CD4-positive, alpha-beta T cell (primary cell): Measurements from ENCODE around the gene PRX. TPM values are rescaled to one million over a fixed set of nuclear protein-coding genes. Genes with fewer than 3 reads are reported as not detected.

Source experiments
- ATAC-seq: fragments of 200-7000 bp; cut with Tn5 transposase; one replicate; pipeline ENCODE4 v1.10.0; 2022; ENCODE audit warnings: mild to moderate bottlenecking; ENCODE audit not compliant: poor library complexity
- CTCF ChIA-PET: fragments of 350-600 bp; sonication (Branson Sonifier 250); formaldehyde crosslinking; loops from one replicate; lab custom pipeline; 2021; ENCODE audit warnings: antibody characterized with exemption, inconsistent platforms; lab: Charles Lee
- POLR2A ChIA-PET: fragments of 350-600 bp; sonication (Branson Sonifier 250); formaldehyde crosslinking; loops from one replicate; lab custom pipeline; 2021; ENCODE audit warnings: antibody characterized with exemption, inconsistent platforms; lab: Charles Lee
- DNase-seq, 14 experiments: peaks; one replicate each; pipeline ENCODE4 v3.0.0-alpha.2; 2013 to 2020; ENCODE audit warnings: mixed read lengths in 2 of 14
- H3K27ac ChIP-seq, 2 donors: one replicate each; pipeline versions ENCODE4 v1.5.1 to v1.7.0; 2013; ENCODE audit warnings: low read length in 2 of 2, low read depth in 1 of 2, mild to moderate bottlenecking in 1 of 2
- H3K27me3 ChIP-seq, 2 experiments: 1 replicate in 1 of 2; 2 replicates in 1 of 2; pipeline versions ENCODE4 v1.6.1 to v1.7.0; 2013; ENCODE audit warnings: low read length in 2 of 2, control low read depth in 1 of 2, mild to moderate bottlenecking in 1 of 2, moderate library complexity in 1 of 2; ENCODE audit not compliant: insufficient read depth in 2 of 2, control insufficient read depth in 1 of 2
- H3K36me3 ChIP-seq: one replicate; pipeline ENCODE4 v1.6.1; 2013; ENCODE audit warnings: low read length, control low read depth; ENCODE audit not compliant: insufficient read depth
- H3K4me1 ChIP-seq: one replicate; pipeline ENCODE4 v1.6.1; 2013; ENCODE audit warnings: low read length, control low read depth; ENCODE audit not compliant: insufficient read depth
- H3K4me3 ChIP-seq: one replicate; pipeline ENCODE4 v1.5.1; 2013; ENCODE audit warnings: mild to moderate bottlenecking, low read length, moderate library complexity
- H3K9me3 ChIP-seq, 2 experiments: 1 replicate in 1 of 2; 2 replicates in 1 of 2; pipeline versions ENCODE4 v1.6.1 to v1.7.0; 2013; ENCODE audit warnings: low read length in 2 of 2, mild to moderate bottlenecking in 2 of 2, control low read depth in 1 of 2, moderate library complexity in 1 of 2; ENCODE audit not compliant: control insufficient read depth in 1 of 2, insufficient read depth in 1 of 2
- H3K27ac Mint-ChIP-seq: one replicate; pipeline ENCODE4 v1.8.0; 2020; ENCODE audit warnings: mixed read lengths
- H3K27me3 Mint-ChIP-seq: one replicate; pipeline ENCODE4 v1.8.0; 2021; ENCODE audit warnings: mixed read lengths
- H3K36me3 Mint-ChIP-seq: one replicate; pipeline ENCODE4 v1.8.0; 2021; ENCODE audit warnings: low read depth, mixed read lengths
- H3K4me1 Mint-ChIP-seq: one replicate; pipeline ENCODE4 v1.8.0; 2021; ENCODE audit warnings: low read depth, mixed read lengths
- H3K4me3 Mint-ChIP-seq: one replicate; pipeline ENCODE4 v1.8.0; 2020; ENCODE audit warnings: mild to moderate bottlenecking, mixed read lengths
- H3K9me3 Mint-ChIP-seq: one replicate; pipeline ENCODE4 v1.8.0; 2020; ENCODE audit warnings: mixed read lengths
- CTCF ChIP-seq: fragments of 200-600 bp; IDR thresholded peaks from one replicate; pipeline ENCODE4 v1.8.0; 2022; ENCODE audit warnings: antibody characterized with exemption, mild to moderate bottlenecking
- intact Hi-C, 2 experiments: fragments of 100-400 bp; cut with DNase I in 1 of 2; cut with micrococcal nuclease in 1 of 2; formaldehyde crosslinking; loops; one replicate each; pipeline versions ENCODE4 v1.15.1 to v1.9.0; 2023 to 2025; cut with DNase I, micrococcal nuclease
- total RNA-seq, 174 experiments: library from RNA in 2 of 174; stranded (reverse) in 2 of 174; gene quantifications; one replicate each; pipeline ENCODE4 v1.2.3 and lab custom pipeline; 2021 to 2026

The PRX gene
- total RNA-seq, 2 experiments from 2014 or later, result 1.5 TPM

DNA sequence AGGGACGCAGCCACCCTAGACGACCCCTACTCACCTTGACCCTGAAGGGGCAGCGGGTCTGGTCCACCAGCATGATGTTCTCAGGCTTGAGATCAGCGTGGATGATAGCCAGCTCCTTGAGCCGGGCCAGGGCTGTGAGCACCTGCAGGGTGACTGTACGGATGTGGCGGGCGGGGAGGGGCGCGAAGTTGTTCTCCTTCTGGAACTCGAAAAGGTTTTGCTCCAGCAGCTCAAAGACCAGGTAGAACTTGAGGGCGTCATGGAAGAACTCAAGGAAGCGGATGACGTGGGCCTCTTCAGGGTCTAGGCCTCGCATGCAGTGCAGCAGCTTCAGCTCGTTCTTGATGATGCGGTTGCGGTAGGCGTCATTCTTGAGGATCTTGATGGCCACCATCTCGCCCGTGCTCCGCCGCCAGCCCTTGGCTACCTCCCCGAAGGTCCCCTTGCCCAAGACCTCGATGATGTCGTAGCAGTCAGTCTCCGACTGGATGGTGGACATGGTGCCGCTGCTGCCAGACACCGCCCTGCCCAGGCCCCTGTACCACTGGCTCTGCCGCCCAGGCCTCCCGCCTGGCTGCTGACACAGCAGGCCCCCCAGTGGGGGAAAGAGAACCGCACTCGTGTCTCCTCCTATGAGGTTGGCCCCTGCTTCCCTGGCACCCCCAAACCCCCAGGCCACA lies 23.6 kb downstream of the PRX start:
- Mint-ChIP-seq H3K4me1 (no peaks in the 10 kb centered on the region), H3K27me3 (no peaks in the 10 kb centered on the region), H3K27ac (no peak overlapping the region), H3K36me3 (no peaks in the 10 kb centered on the region), H3K9me3 (no peaks in the 10 kb centered on the region), H3K4me3 (no peak overlapping the region)
- POLR2A ChIA-PET, result no interaction called here
- TF ChIP-seq CTCF, result no peak
- H3K9me3 ChIP-seq, result no peaks in the 10 kb centered on the region
- no peak overlapping the region for H3K4me3 ChIP-seq
- no peaks in the 10 kb centered on the region for H3K4me1 ChIP-seq
- DNase-seq, result no peak
- no peak for ATAC-seq
- CTCF ChIA-PET, result no interaction called here
- no peaks in the 10 kb centered on the region for H3K27me3 ChIP-seq
- no peaks in the 10 kb centered on the region for H3K36me3 ChIP-seq
- no peak overlapping the region for H3K27ac ChIP-seq
- intact Hi-C loops, result no loop called here

GRCh38 chr19:40388481-40388880 lies 24.7 kb downstream of the PRX start:
- Mint-ChIP-seq H3K36me3 (no peaks in the 10 kb centered on the region), H3K4me3 (no peak overlapping the region), H3K9me3 (no peaks in the 10 kb centered on the region), H3K27me3 (no peaks in the 10 kb centered on the region), H3K27ac (no peak overlapping the region), H3K4me1 (no peaks in the 10 kb centered on the region)
- H3K36me3 ChIP-seq, result no peaks in the 10 kb centered on the region
- DNase-seq (no peak), ATAC-seq (no peak)
- POLR2A ChIA-PET, result no interaction called here
- H3K9me3 ChIP-seq, result no peaks in the 10 kb centered on the region
- H3K4me1 ChIP-seq, result no peaks in the 10 kb centered on the region
- no peak for TF ChIP-seq CTCF
- CTCF ChIA-PET, result no interaction called here
- H3K27me3 ChIP-seq, result no peaks in the 10 kb centered on the region
- no peak overlapping the region for H3K27ac ChIP-seq
- no peak overlapping the region for H3K4me3 ChIP-seq
- intact Hi-C loops, result no loop called here

DNA sequence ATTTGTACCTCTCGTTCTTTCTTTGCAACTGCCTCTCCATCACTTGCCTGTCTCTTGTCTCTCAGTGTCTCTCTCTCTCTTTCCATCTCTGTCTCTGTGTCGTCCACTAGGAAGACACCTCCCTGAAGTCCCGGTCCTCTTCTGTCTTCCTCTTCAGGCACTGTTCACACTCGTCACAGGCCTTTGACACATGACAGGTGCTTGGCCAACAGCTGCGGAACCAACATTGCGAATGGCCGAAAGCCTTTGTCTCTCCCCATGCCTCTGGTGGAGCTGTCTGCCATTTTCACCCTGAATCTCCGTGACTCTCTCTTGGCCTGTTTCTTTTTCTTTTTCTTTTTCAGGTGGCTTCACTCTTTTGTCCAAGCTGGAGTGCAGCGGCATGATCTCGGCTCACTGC lies 26.0 kb downstream of the PRX start:
- Histone ChIP-seq H3K27me3 (no peaks in the 10 kb centered on the region), H3K4me3 (no peak overlapping the region), H3K4me1 (no peaks in the 10 kb centered on the region), H3K36me3 (no peaks in the 10 kb centered on the region), H3K27ac (no peak overlapping the region), H3K9me3 (no peaks in the 10 kb centered on the region)
- Mint-ChIP-seq H3K27me3 (no peaks in the 10 kb centered on the region), H3K36me3 (no peaks in the 10 kb centered on the region), H3K4me1 (no peaks in the 10 kb centered on the region), H3K27ac (no peak overlapping the region), H3K9me3 (no peaks in the 10 kb centered on the region), H3K4me3 (no peak overlapping the region)
- DNase-seq (no peak), ATAC-seq (no peak)
- ChIA-PET POLR2A (interaction anchor here (0.8 kb wide), 1 partner anchor 21 kb away, joined by 3 read pairs; no protein-coding TSS in a partner anchor), CTCF (no interaction called here)
- intact Hi-C loops, result no loop called here
- no peak for TF ChIP-seq CTCF
